B cell (primary cell): Measurements from ENCODE around the gene USO1. TPM values are rescaled to one million over a fixed set of nuclear protein-coding genes. Genes with fewer than 3 reads are reported as not detected.
"Not testable (repeated sequence)": the region's sequence is repeated elsewhere in the genome, so short reads cannot be mapped to it uniquely, and the experiment has no call there.

Experiments
- ATAC-seq: fragments of 200-7000 bp; cut with Tn5 transposase; one replicate; pipeline ENCODE4 v1.10.0; 2021; ENCODE audit warnings: low read depth, mild to moderate bottlenecking, moderate number of reproducible peaks, moderate library complexity
- CTCF ChIA-PET: fragments of 350-600 bp; sonication (Branson Sonifier 250); formaldehyde crosslinking; loops from one replicate; lab custom pipeline; 2021; ENCODE audit warnings: antibody characterized with exemption, inconsistent platforms; lab: Charles Lee
- POLR2A ChIA-PET: fragments of 350-600 bp; sonication (Branson Sonifier 250); formaldehyde crosslinking; loops from one replicate; lab custom pipeline; 2021; ENCODE audit warnings: antibody characterized with exemption; lab: Charles Lee
- DNase-seq: peaks from one replicate; pipeline ENCODE4 v3.0.0; 2013
- H2AFZ ChIP-seq: 2 replicates; pipeline ENCODE4 v1.6.1; 2012; ENCODE audit warnings: mild to moderate bottlenecking, low read depth, low read length; ENCODE audit not compliant: insufficient read depth, poor library complexity, severe bottlenecking
- H3K27ac ChIP-seq, 2 donors: 1 replicate in 1 of 2; 2 replicates in 1 of 2; pipeline ENCODE4 v1.5.1; 2012 to 2013; ENCODE audit warnings: low read length in 2 of 2, mild to moderate bottlenecking in 2 of 2, moderate library complexity in 1 of 2
- H3K27me3 ChIP-seq, 4 experiments: fragments of 200-600 bp in 1 of 4; sonication (generic) in 1 of 4; replicated peaks in 1 of 4; 1 replicate in 2 of 4; 2 replicates in 2 of 4; pipeline versions ENCODE4 v1.6.1 to v1.7.0; 2013 to 2016; ENCODE audit warnings: low read length in 3 of 4, mild to moderate bottlenecking in 2 of 4, mixed read lengths in 1 of 4, moderate library complexity in 1 of 4; ENCODE audit not compliant: insufficient read depth in 4 of 4, control insufficient read depth in 3 of 4; ENCODE audit errors: control extremely low read depth in 1 of 4
- H3K36me3 ChIP-seq, 2 experiments: replicated peaks in 1 of 2; 1 replicate in 1 of 2; 2 replicates in 1 of 2; pipeline versions ENCODE4 v1.6.1 to v1.7.1; 2013; ENCODE audit warnings: low read length in 1 of 2; ENCODE audit not compliant: insufficient read depth in 2 of 2, control insufficient read depth in 1 of 2; ENCODE audit errors: control extremely low read depth in 1 of 2, extremely low read depth in 1 of 2
- H3K4me1 ChIP-seq, 2 donors: fragments of 200-600 bp in 1 of 2; sonication (generic) in 1 of 2; 1 replicate in 1 of 2; 2 replicates in 1 of 2; pipeline versions ENCODE4 v1.5.1 to v1.6.1; 2013 to 2017; ENCODE audit warnings: low read length in 2 of 2; ENCODE audit not compliant: control insufficient read depth in 2 of 2, insufficient read depth in 2 of 2
- H3K4me2 ChIP-seq: replicated peaks from 2 replicates; pipeline ENCODE3; 2012; ENCODE audit warnings: mild to moderate bottlenecking, low read depth, low read length; ENCODE audit not compliant: poor library complexity, severe bottlenecking
- H3K4me3 ChIP-seq, 5 experiments: fragments of 200-600 bp in 1 of 5; sonication (generic) in 1 of 5; 1 replicate in 3 of 5; 2 replicates in 2 of 5; pipeline versions ENCODE4 v1.5.1 to v1.7.0; 2011 to 2016; ENCODE audit warnings: low read length in 4 of 5, mild to moderate bottlenecking in 4 of 5, low read depth in 2 of 5, control low read depth in 1 of 5, moderate library complexity in 1 of 5; ENCODE audit not compliant: insufficient read depth in 1 of 5; ENCODE audit errors: control extremely low read depth in 1 of 5, extremely low read depth in 1 of 5
- H3K79me2 ChIP-seq: fragments of 200-600 bp; sonication (generic); one replicate; pipeline ENCODE4 v1.6.0; 2016; ENCODE audit warnings: low read length; ENCODE audit not compliant: control insufficient read depth, insufficient read depth
- H3K9ac ChIP-seq: fragments of 200-600 bp; sonication (generic); 2 replicates; pipeline ENCODE4 v1.6.1; 2017; ENCODE audit warnings: mild to moderate bottlenecking, low read length, moderate library complexity
- H3K9me3 ChIP-seq, 3 donors: one replicate each; pipeline versions ENCODE4 v1.6.1 to v1.7.1; 2013; ENCODE audit warnings: low read length in 2 of 3; ENCODE audit not compliant: control insufficient read depth in 2 of 3, insufficient read depth in 1 of 3; ENCODE audit errors: control extremely low read depth in 1 of 3
- H4K20me1 ChIP-seq: 2 replicates; pipeline ENCODE4 v1.6.0; 2012; ENCODE audit warnings: mild to moderate bottlenecking, low read length; ENCODE audit not compliant: insufficient read depth, control insufficient read depth, poor library complexity, severe bottlenecking
- H3K27ac Mint-ChIP-seq: one replicate; pipeline ENCODE4 v1.8.0; 2021; ENCODE audit warnings: mixed read lengths
- H3K27me3 Mint-ChIP-seq: one replicate; pipeline ENCODE4 v1.8.0; 2021; ENCODE audit warnings: mixed read lengths
- H3K4me1 Mint-ChIP-seq: one replicate; pipeline ENCODE4 v1.8.0; 2021; ENCODE audit warnings: mixed read lengths
- H3K4me3 Mint-ChIP-seq: one replicate; pipeline ENCODE4 v1.8.0; 2021; ENCODE audit warnings: mixed read lengths
- H3K9me3 Mint-ChIP-seq: one replicate; pipeline ENCODE4 v1.8.0; 2022; ENCODE audit warnings: mixed read lengths; ENCODE audit not compliant: insufficient read depth
- CTCF ChIP-seq: fragments of 200-600 bp; IDR thresholded peaks from one replicate; pipeline ENCODE4 v1.8.0; 2022; ENCODE audit warnings: antibody characterized with exemption, mild to moderate bottlenecking
- EZH2 ChIP-seq: IDR thresholded peaks from 2 replicates; pipeline ENCODE4 v1.6.1; 2012; ENCODE audit warnings: borderline replicate concordance, low read depth, mild to moderate bottlenecking, moderate library complexity, low read length; ENCODE audit not compliant: insufficient read depth, poor library complexity, severe bottlenecking
- WGBS: methylation state at CpG from one replicate; pipeline ENCODE4 v1.1.5; 2013; ENCODE audit warnings: missing lambda C conversion rate; ENCODE audit not compliant: insufficient coverage; 5-methylcytosine and 5-hydroxymethylcytosine counted together
- intact Hi-C: fragments of 100-400 bp; cut with micrococcal nuclease; formaldehyde crosslinking; loops from one replicate; pipeline ENCODE4 v1.10.0; 2022
- polyA plus RNA-seq: library from polyadenylated mRNA; depleted of rRNA; stranded (reverse); fragments of >200 nt; gene quantifications from 2 replicates; pipeline ENCODE4 v1.2.3, GENCODE V29; 2012
- total RNA-seq, 2 donors: library from RNA; stranded (reverse); fragments of 120-200 nt in 1 of 2; gene quantifications; 1 replicate in 1 of 2; 2 replicates in 1 of 2; pipeline versions ENCODE4 v1.2.3 to v1.2.4, GENCODE V29; 2013 to 2022

Gene USO1
- total and polyA plus RNA-seq, 2 donors (not counting 1 experiment from before 2014, with no cell fraction given) = 12.3 to 45.0 TPM

DNA sequence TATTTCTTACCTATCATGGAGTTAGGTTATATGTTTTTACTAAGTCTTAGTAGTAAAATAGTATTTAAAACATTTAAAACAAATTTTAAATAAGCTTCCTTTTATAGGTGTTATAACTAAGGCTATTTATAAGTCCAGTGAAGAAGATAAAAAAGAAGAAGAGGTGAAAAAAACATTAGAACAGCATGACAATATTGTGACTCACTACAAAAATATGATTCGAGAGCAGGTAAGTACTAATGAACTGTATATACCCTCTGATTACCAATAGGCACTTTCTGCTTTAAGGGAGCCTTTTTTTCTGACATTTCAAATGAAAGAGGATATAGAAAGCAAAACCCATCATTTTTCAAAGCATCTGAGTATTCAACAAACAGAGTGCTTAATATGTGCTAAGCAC is 76.6 kb downstream of the USO1 start:
- Mint-ChIP-seq H3K4me1 (no peaks in the 10 kb centered on the region), H3K27ac (no peak overlapping the region), H3K9me3 (no peaks in the 10 kb centered on the region), H3K27me3 (no peaks in the 10 kb centered on the region), H3K4me3 (no peak overlapping the region)
- Histone ChIP-seq H3K9me3 (no peaks in the 10 kb centered on the region), H3K79me2 (no peaks in the 10 kb centered on the region), H3K4me3 (no peak overlapping the region), H4K20me1 (no peaks in the 10 kb centered on the region), H3K36me3 (peaks cover 8 to 35% of the 10 kb centered on the region in 2 experiments), H3K27me3 (no peaks in the 10 kb centered on the region), H3K4me2 (no peak overlapping the region), H3K27ac (no peak overlapping the region), H3K9ac (no peak overlapping the region), H2AFZ (no peak overlapping the region), H3K4me1 (no peaks in the 10 kb centered on the region)
- ChIA-PET CTCF (no interaction called here), POLR2A (interaction anchor here (0.6 kb wide), 1 partner anchor 1309 kb away, joined by 4 read pairs; no protein-coding TSS in a partner anchor)
- ATAC-seq (no peak), DNase-seq (no peak)
- intact Hi-C loops = no loop called here
- TF ChIP-seq EZH2 (no peak), CTCF (no peak)
- no CpG with 5 or more reads among the region's 1 CpG for WGBS

DNA sequence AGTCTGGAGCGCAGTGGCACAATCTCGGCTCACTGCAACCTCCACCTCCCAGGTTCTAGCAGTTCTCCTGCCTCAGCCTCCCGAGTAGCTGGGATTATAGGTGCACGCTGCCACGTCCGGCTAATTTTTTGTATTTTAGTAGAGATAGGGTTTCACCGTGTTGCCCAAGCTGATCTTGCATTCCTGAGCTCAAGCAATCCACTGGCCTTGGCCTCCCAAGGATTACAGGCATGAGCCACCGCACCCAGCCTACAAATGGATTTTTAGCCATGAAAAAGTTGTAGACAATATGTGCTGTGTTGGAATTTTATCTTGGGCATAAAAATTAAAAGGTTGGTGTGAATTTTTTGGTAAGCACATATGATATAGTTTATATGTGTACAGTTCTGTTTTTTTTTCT is 81.7 kb downstream of the USO1 start:
- H3K27me3 Mint-ChIP-seq, H3K27ac ChIP-seq, H3K27ac Mint-ChIP-seq, H3K27me3 ChIP-seq, H3K9me3 ChIP-seq, H3K4me1 Mint-ChIP-seq, H3K4me1 ChIP-seq, DNase-seq, H3K9me3 Mint-ChIP-seq, H3K4me3 ChIP-seq, ATAC-seq, H3K4me3 Mint-ChIP-seq, H3K79me2 ChIP-seq, H4K20me1 ChIP-seq, H3K9ac ChIP-seq, H3K4me2 ChIP-seq, POLR2A ChIA-PET, intact Hi-C loops, CTCF ChIA-PET, H2AFZ ChIP-seq: not testable (repeated sequence)
- peaks cover 12 to 61% of the 10 kb centered on the region in 2 experiments for H3K36me3 ChIP-seq
- 88% methylated on average over 5 of the region's 8 CpGs for WGBS
